ENCODE results near the gene C8G. TPM values are rescaled to one million over a fixed set of nuclear protein-coding genes. Genes with fewer than 3 reads are reported as not detected.

Gene C8G
- total and polyA plus RNA-seq, 2 of the 8 experiments (the other 6 are each of a cell fraction or from before 2014, with no cell fraction given) = 0.62 to 0.80 TPM

- FAIRE-seq = no peak
- H3K23me2 ChIP-seq (ENCODE audit: low read depth, low read length) = no peaks in the 10 kb centered on the region
- CTCF ChIA-PET (ENCODE audit: partially characterized antibody) = interaction anchor here (1.3 to 9.4 kb wide), 5 partner anchors 11 to 64 kb away, joined by 5 to 38 read pairs (median 26); partner anchors contain the start of gene C8G
These were observed 26.7 kb downstream of the C8G start for GRCh38 chr9:136971746-136972145.

More at GRCh38 chr9:136971746-136972145, 26.7 kb downstream of the C8G start:
- Histone ChIP-seq H3K14ac (ENCODE audit: insufficient read length) (no peak overlapping the region), H4K8ac (ENCODE audit: extremely low read depth, insufficient read depth, low read length) (no peak overlapping the region), H2AFZ (ENCODE audit: low read length) (no peak overlapping the region), H2BK120ac (replicated peaks; ENCODE audit: low read depth, low read length) (no peak overlapping the region), H3K27ac (ENCODE audit: low read depth, low read length) (no peak overlapping the region), H2BK12ac (ENCODE audit: low read depth, low read length) (no peak overlapping the region), H3K56ac (replicated peaks; ENCODE audit: insufficient read length, low read depth, low read length) (no peak overlapping the region), H3K4ac (replicated peaks; ENCODE audit: insufficient read length, low read depth, low read length) (no peak overlapping the region), H4K20me1 (replicated peaks in 1 of 2; ENCODE audit: control insufficient read depth in 1 of 2, insufficient read depth in 2 of 2, low read length in 2 of 2) (no peaks in the 10 kb centered on the region), H2BK5ac (ENCODE audit: low read depth, low read length) (no peak overlapping the region), H3K4me3 (ENCODE audit: extremely low read depth in 1 of 4, insufficient read depth in 2 of 4, low read depth in 3 of 4, low read length in 4 of 4) (no peak overlapping the region), H3K18ac (ENCODE audit: extremely low read depth, low read length) (no peak overlapping the region), H4K91ac (replicated peaks; ENCODE audit: insufficient read length, low read length) (no peak overlapping the region), H3K4me2 (ENCODE audit: insufficient read depth in 1 of 2, low read depth in 2 of 2, low read length in 2 of 2) (no peak overlapping the region), H3K79me1 (ENCODE audit: low read depth, low read length) (no peaks in the 10 kb centered on the region), H3K79me2 (ENCODE audit: control insufficient read depth in 1 of 2, insufficient read depth in 2 of 2, low read length in 2 of 2) (no peaks in the 10 kb centered on the region), H3K27me3 (replicated peaks in 1 of 4; ENCODE audit: control insufficient read depth in 3 of 4, extremely low read depth in 1 of 4, insufficient read depth in 3 of 4, low read length in 3 of 4) (no peaks in the 10 kb centered on the region), H2BK15ac (ENCODE audit: low read length) (no peak overlapping the region), H3K36me3 (ENCODE audit: control insufficient read depth in 2 of 4, insufficient read depth in 4 of 4, low read length in 3 of 4) (no peaks in the 10 kb centered on the region), H2BK20ac (ENCODE audit: low read length) (no peak overlapping the region), H3K9ac (replicated peaks in 1 of 4; ENCODE audit: extremely low read depth in 1 of 4, low read depth in 3 of 4, low read length in 3 of 4) (no peak overlapping the region), H3K9me3 (ENCODE audit: insufficient read depth in 2 of 2, low read depth in 1 of 2, low read length in 1 of 2) (no peaks in the 10 kb centered on the region), H4K5ac (ENCODE audit: insufficient read length, low read depth, low read length) (no peak overlapping the region), H2AK5ac (ENCODE audit: low read depth, low read length) (no peak overlapping the region), H3K4me1 (replicated peaks in 1 of 4; ENCODE audit: control insufficient read depth in 3 of 4, insufficient read depth in 4 of 4, low read length in 3 of 4) (no peaks in the 10 kb centered on the region), H3K23ac (ENCODE audit: insufficient read length) (no peak overlapping the region)
- TF ChIP-seq USF2 (IDR thresholded peaks at IDR 0.05; ENCODE audit: low read length) (no peak), BRCA1 (IDR thresholded peaks at IDR 0.05; ENCODE audit: low read depth, low read length) (no peak), SIX5 (IDR thresholded peaks at IDR 0.05; ENCODE audit: low read depth, low read length) (no peak), GABPA (IDR thresholded peaks at IDR 0.05; ENCODE audit: borderline replicate concordance, insufficient read depth, low read length) (no peak), SP2 (IDR thresholded peaks at IDR 0.05; ENCODE audit: low read length) (no peak)
- no peak for DNase-seq (ENCODE audit: low read depth in 1 of 2, low spot score in 2 of 2)
- WGBS, 2 experiments (ENCODE audit: extremely low coverage in 1 of 2, insufficient coverage in 1 of 2, insufficient read length in 1 of 2, insufficient replicate concordance in 2 of 2, low coverage in 1 of 2, low lambda C conversion rate in 2 of 2, missing lambda C conversion rate in 1 of 2) = 89% methylated on average over 12 of the region's 14 CpGs; no CpG with 5 or more reads in 1 of the 2 experiments
- POLR2A ChIA-PET (ENCODE audit: partially characterized antibody) = no interaction called here
